Smooth muscle cell (in vitro differentiated cells): ENCODE measurements around the gene HIRA. TPM values are rescaled to one million over a fixed set of nuclear protein-coding genes. Genes with fewer than 3 reads are reported as not detected.

ENCODE experiments used
- DNase-seq: peaks from one replicate; lab custom pipeline; 2025; ENCODE audit not compliant: unreplicated experiment; lab: John Stamatoyannopoulos, UW
- H2AFZ ChIP-seq: fragments of 200-600 bp; sonication (generic); 2 replicates; pipeline ENCODE4 v1.6.0; 2016; ENCODE audit warnings: antibody characterized with exemption, low read depth, mild to moderate bottlenecking
- H3F3A ChIP-seq: fragments of 200-600 bp; sonication (generic); 2 replicates; pipeline ENCODE4 v1.6.0; 2017; ENCODE audit warnings: antibody characterized with exemption, low read depth
- H3K27ac ChIP-seq: fragments of 200-600 bp; sonication (generic); 2 replicates; pipeline ENCODE4 v1.5.1; 2016; ENCODE audit warnings: low read depth, mild to moderate bottlenecking
- H3K27me3 ChIP-seq: fragments of 200-600 bp; sonication (generic); 2 replicates; pipeline ENCODE4 v1.6.1; 2016; ENCODE audit warnings: low read depth, mild to moderate bottlenecking
- H3K36me3 ChIP-seq: fragments of 200-600 bp; sonication (generic); 2 replicates; pipeline ENCODE4 v1.5.1; 2016; ENCODE audit warnings: low read depth
- H3K4me1 ChIP-seq: fragments of 200-600 bp; sonication (generic); 2 replicates; pipeline ENCODE4 v1.5.1; 2016; ENCODE audit warnings: low read depth
- H3K4me2 ChIP-seq: fragments of 200-600 bp; sonication (generic); 2 replicates; pipeline ENCODE4 v1.6.0; 2016; ENCODE audit warnings: mild to moderate bottlenecking
- H3K4me3 ChIP-seq: fragments of 200-600 bp; sonication (generic); 2 replicates; pipeline ENCODE4 v1.5.1; 2016; ENCODE audit warnings: mild to moderate bottlenecking
- H3K79me2 ChIP-seq: fragments of 200-600 bp; sonication (generic); 2 replicates; pipeline ENCODE4 v1.6.0; 2016; ENCODE audit warnings: low read depth, mild to moderate bottlenecking
- H3K9ac ChIP-seq: fragments of 200-600 bp; sonication (generic); 2 replicates; pipeline ENCODE4 v1.6.0; 2016; ENCODE audit warnings: low read depth
- H3K9me3 ChIP-seq: fragments of 200-600 bp; sonication (generic); replicated peaks from 2 replicates; pipeline ENCODE4 v1.5.1; 2016; ENCODE audit warnings: low read depth
- H4K20me1 ChIP-seq: fragments of 200-600 bp; sonication (generic); 2 replicates; pipeline ENCODE4 v1.6.0; 2016; ENCODE audit warnings: low read depth
- WGBS: methylation state at CpG from one replicate; pipeline ENCODE4 v1.1.7; 2016; ENCODE audit warnings: low lambda C conversion rate; 5-methylcytosine and 5-hydroxymethylcytosine counted together
- polyA plus RNA-seq: library from polyadenylated mRNA; unstranded; fragments of >200 nt; fragmentation: Nextera tagmentation; extraction: Ambion mirVana; gene quantifications from 2 replicates; pipeline ENCODE4 v1.2.1, GENCODE V29; 2016
- total RNA-seq: library from RNA; depleted of rRNA; stranded (reverse); fragments of >200 nt; gene quantifications from 2 replicates; pipeline ENCODE4 v1.2.3, GENCODE V29; 2014
- TF ChIP-seq, protein P1 (sequence below): fragments of 200-600 bp; sonication (generic); IDR thresholded peaks from 2 replicates; pipeline ENCODE4 v1.5.1; 2017; ENCODE audit warnings: borderline replicate concordance, mild to moderate bottlenecking, antibody characterized with exemption; ENCODE audit not compliant: insufficient read depth, poor library complexity, severe bottlenecking

HIRA gene
- total and polyA plus RNA-seq, 2 experiments from 2014 or later: 7.3 to 8.7 TPM

DNA sequence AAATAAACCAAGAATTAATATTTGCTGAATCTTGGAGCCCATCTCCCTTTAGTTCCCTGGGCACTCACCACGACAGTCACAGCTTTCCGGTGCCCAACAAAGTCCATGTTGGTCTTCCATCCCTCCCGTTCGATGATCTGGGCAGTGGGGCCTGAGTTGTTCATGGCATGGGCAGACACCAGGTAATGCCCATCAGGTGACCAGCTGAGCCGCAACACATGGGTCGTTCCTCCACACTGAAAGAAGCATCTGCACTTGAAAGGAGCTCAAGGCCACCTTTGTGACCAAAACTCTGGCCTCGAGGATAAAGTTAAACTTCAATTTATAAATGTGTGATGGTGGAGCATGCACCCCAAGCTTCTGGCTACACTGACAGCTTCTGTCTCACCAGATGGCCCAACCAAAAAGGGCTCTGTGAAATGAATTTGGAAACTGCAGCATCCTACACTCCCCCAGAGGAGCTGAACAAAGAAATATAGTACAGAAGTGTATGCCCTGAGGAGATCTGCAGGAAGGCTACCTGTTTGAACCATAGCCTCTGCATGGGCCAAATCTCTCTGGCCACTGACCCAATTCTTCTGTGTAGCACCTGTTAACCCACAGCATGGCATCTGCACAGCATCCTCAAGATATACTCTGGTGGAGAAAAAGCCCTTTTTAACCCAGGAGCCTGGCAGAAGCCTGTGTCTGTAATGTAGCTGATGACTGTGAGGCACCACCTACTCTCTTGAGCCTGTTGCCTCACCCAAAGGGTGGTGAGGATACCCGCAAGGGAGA is 37.1 kb downstream of the HIRA start:
- H3K9me3 ChIP-seq: no peaks in the 10 kb centered on the region
- 97% methylated on average over 8 of the region's 8 CpGs for WGBS

DNA sequence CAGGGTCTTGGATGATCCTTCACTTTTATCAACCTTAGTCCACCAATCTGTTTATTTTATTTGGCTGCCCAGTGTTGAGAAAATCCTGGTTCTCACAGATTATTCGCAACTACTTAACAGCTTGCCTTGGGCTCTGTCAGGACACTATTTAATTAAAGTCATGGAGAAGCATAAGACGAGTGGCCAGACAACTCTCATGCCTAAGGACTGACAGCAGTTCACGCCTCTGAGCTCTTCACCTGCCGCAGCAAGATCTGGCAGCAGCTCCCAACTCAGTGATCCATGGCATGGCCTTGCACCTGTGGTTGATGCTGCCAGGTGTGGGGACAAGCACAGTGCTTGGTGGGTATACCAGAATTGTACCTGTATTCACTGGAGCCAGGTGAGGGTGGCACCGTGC is 37.8 kb downstream of the HIRA start:
- Histone ChIP-seq H3K79me2 (no peaks in the 10 kb centered on the region), H3K4me2 (no peak overlapping the region), H3K27me3 (no peaks in the 10 kb centered on the region), H3K4me1 (no peaks in the 10 kb centered on the region), H4K20me1 (no peaks in the 10 kb centered on the region), H3K9me3 (no peaks in the 10 kb centered on the region), H3K27ac (no peak overlapping the region), H2AFZ (no peak overlapping the region), H3F3A (no peaks in the 10 kb centered on the region), H3K9ac (no peak overlapping the region), H3K4me3 (no peak overlapping the region), H3K36me3 (no peaks in the 10 kb centered on the region)
- TF ChIP-seq, protein P1, sequence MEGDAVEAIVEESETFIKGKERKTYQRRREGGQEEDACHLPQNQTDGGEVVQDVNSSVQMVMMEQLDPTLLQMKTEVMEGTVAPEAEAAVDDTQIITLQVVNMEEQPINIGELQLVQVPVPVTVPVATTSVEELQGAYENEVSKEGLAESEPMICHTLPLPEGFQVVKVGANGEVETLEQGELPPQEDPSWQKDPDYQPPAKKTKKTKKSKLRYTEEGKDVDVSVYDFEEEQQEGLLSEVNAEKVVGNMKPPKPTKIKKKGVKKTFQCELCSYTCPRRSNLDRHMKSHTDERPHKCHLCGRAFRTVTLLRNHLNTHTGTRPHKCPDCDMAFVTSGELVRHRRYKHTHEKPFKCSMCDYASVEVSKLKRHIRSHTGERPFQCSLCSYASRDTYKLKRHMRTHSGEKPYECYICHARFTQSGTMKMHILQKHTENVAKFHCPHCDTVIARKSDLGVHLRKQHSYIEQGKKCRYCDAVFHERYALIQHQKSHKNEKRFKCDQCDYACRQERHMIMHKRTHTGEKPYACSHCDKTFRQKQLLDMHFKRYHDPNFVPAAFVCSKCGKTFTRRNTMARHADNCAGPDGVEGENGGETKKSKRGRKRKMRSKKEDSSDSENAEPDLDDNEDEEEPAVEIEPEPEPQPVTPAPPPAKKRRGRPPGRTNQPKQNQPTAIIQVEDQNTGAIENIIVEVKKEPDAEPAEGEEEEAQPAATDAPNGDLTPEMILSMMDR: no peak
- DNase-seq: no peak
- 96% methylated on average over 5 of the region's 5 CpGs for WGBS

More for the DNA sequence above, 37.1 kb downstream of the HIRA start:
- Histone ChIP-seq H3K4me1 (no peaks in the 10 kb centered on the region), H3F3A (no peaks in the 10 kb centered on the region), H3K27me3 (no peaks in the 10 kb centered on the region), H3K9ac (no peak overlapping the region), H3K4me3 (no peak overlapping the region), H3K4me2 (no peak overlapping the region), H3K27ac (no peak overlapping the region), H3K79me2 (no peaks in the 10 kb centered on the region), H2AFZ (no peak overlapping the region), H3K36me3 (no peaks in the 10 kb centered on the region), H4K20me1 (no peaks in the 10 kb centered on the region)
- DNase-seq: no peak
- TF ChIP-seq, protein P1: no peak

DNA sequence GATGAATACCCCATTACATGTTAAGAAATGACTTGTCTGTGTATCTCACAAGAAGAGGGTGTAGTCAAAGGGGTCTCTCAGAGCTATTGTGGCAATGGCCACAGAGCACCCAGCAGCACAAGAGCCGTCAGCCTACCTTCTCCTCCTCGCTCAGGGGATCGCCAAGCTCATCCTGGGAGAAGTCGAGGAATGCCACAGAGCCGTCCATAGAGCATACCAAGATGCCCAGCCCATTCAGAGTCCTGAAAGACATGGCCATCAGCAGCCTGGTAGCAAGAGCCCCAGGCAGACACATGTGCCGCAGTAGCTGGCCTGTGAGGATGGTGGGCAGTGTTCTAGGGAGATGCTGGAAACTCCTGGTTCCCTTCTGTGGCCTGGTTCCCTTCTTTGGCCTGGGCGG is 44.0 kb downstream of the HIRA start:
- Histone ChIP-seq H3K4me2 (no peak overlapping the region), H3F3A (no peaks in the 10 kb centered on the region), H3K9me3 (no peaks in the 10 kb centered on the region), H3K4me1 (no peaks in the 10 kb centered on the region), H3K27ac (no peak overlapping the region), H3K9ac (no peak overlapping the region), H4K20me1 (no peaks in the 10 kb centered on the region), H3K79me2 (no peaks in the 10 kb centered on the region), H3K36me3 (peaks cover under 1% of the 10 kb centered on the region), H2AFZ (no peak overlapping the region), H3K4me3 (no peak overlapping the region), H3K27me3 (no peaks in the 10 kb centered on the region)
- 97% methylated on average over 7 of the region's 7 CpGs for WGBS
- TF ChIP-seq, protein P1: no peak
- no peak for DNase-seq

DNA sequence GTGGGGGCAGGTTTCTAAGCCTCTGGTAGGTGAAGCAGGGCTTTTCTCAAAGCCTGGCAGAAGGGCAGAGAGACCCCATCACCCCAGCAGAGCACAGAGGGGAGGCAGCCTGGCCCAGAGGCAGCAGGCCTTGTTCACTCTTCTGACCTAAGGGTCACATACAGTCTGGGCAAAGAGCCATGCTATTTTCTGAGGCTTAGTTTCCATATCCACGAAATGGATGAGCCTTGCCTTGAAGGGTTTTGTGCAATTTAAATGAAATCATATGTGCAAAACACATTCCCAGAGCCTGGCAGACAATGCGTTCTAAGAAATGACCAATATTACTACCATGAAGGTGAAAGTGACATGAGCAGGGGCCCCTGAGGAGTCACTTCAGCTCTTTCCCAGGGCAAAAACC is 44.5 kb downstream of the HIRA start:
- WGBS: 96% methylated on average over 2 of the region's 2 CpGs
- Histone ChIP-seq H3K27ac (no peak overlapping the region), H3K9ac (no peak overlapping the region), H3K4me1 (no peaks in the 10 kb centered on the region), H3K9me3 (no peaks in the 10 kb centered on the region), H3K4me2 (no peak overlapping the region), H2AFZ (no peak overlapping the region), H3K36me3 (peaks cover 4% of the 10 kb centered on the region), H4K20me1 (no peaks in the 10 kb centered on the region), H3F3A (no peaks in the 10 kb centered on the region), H3K4me3 (no peak overlapping the region), H3K79me2 (no peaks in the 10 kb centered on the region), H3K27me3 (no peaks in the 10 kb centered on the region)
- DNase-seq: no peak
- TF ChIP-seq, protein P1: no peak
